ENCODE measurements around the gene DDX23.

- no peak for TF ChIP-seq REST (IDR thresholded peaks at IDR 0.05; ENCODE audit: insufficient read depth in 1 of 2, low read depth in 2 of 2, low read length in 1 of 2)
- TF ChIP-seq, protein P1, sequence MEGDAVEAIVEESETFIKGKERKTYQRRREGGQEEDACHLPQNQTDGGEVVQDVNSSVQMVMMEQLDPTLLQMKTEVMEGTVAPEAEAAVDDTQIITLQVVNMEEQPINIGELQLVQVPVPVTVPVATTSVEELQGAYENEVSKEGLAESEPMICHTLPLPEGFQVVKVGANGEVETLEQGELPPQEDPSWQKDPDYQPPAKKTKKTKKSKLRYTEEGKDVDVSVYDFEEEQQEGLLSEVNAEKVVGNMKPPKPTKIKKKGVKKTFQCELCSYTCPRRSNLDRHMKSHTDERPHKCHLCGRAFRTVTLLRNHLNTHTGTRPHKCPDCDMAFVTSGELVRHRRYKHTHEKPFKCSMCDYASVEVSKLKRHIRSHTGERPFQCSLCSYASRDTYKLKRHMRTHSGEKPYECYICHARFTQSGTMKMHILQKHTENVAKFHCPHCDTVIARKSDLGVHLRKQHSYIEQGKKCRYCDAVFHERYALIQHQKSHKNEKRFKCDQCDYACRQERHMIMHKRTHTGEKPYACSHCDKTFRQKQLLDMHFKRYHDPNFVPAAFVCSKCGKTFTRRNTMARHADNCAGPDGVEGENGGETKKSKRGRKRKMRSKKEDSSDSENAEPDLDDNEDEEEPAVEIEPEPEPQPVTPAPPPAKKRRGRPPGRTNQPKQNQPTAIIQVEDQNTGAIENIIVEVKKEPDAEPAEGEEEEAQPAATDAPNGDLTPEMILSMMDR (IDR thresholded peaks at IDR 0.05) = no peak
- no peak for TF ChIP-seq POLR2AphosphoS5 (IDR thresholded peaks at IDR 0.05; ENCODE audit: low read depth, low read length)
Observed at GRCh38 chr12:48794870-48795269, 57.1 kb downstream of the DDX23 start.
